SK-N-MC (cell line): Measurements from ENCODE around the gene RPL6.

Source experiments
- EZH2 ChIP-seq: fragments of 200-600 bp; sonication (generic); IDR thresholded peaks from one replicate; pipeline ENCODE4 v1.6.1; 2017; ENCODE audit warnings: antibody characterized with exemption
- FOXP2 ChIP-seq: optimal IDR thresholded peaks from 2 replicates; pipeline ENCODE3; 2011; ENCODE audit warnings: mild to moderate bottlenecking, moderate library complexity; ENCODE audit not compliant: insufficient read depth; ENCODE audit errors: extremely low read length, control extremely low read depth
- POLR2AphosphoS5 ChIP-seq: IDR thresholded peaks from 2 replicates; pipeline ENCODE4 v1.6.1; 2012; ENCODE audit warnings: mild to moderate bottlenecking, low read depth, low read length, borderline replicate concordance

- TF ChIP-seq POLR2AphosphoS5 (no peak), EZH2 (no peak), FOXP2 (no peak)
Observed at GRCh38 chr12:112431965-112432364, 22.6 kb upstream of the RPL6 start.
